Measurements from ENCODE around the gene MYO7A.

- TF ChIP-seq CTCF (IDR thresholded peaks at IDR 0.05) (no peak), ZFX (IDR thresholded peaks at IDR 0.05; ENCODE audit: borderline replicate concordance) (no peak)
These were observed 16.8 kb upstream of the MYO7A start for GRCh38 chr11:77111277-77111676.
